Tibial artery (tissue), 4 donors: ENCODE measurements around the gene ADRM1.
A peak's percentile ranks its signal among the peaks of the same experiment; 100 is the strongest.

Experiments used
- DNase-seq, 2 donors: peaks; one replicate each; pipeline ENCODE4 v3.0.0-alpha.2; 2019
- H3K27ac ChIP-seq, 2 donors: fragments of 200-600 bp; sonication (generic) in 1 of 2; 1 replicate in 1 of 2; 2 replicates in 1 of 2; pipeline ENCODE4 v1.5.1; 2018 to 2019; ENCODE audit warnings: mild to moderate bottlenecking in 1 of 2
- H3K27me3 ChIP-seq, 2 donors: fragments of 200-600 bp; sonication (generic) in 1 of 2; one replicate each; pipeline versions ENCODE4 v1.5.1 to v1.6.0; 2016 to 2019
- H3K36me3 ChIP-seq, 3 donors: fragments of 200-600 bp; sonication (generic) in 2 of 3; one replicate each; pipeline ENCODE4 v1.5.1; 2016 to 2019; ENCODE audit warnings: mild to moderate bottlenecking in 2 of 3
- H3K4me1 ChIP-seq, 4 donors: fragments of 200-600 bp; sonication (generic) in 2 of 4; 1 replicate in 3 of 4; 2 replicates in 1 of 4; pipeline ENCODE4 v1.5.1; 2016 to 2019
- H3K4me3 ChIP-seq, 2 donors: fragments of 200-600 bp; sonication (generic) in 1 of 2; 1 replicate in 1 of 2; 2 replicates in 1 of 2; pipeline ENCODE4 v1.5.1; 2018 to 2019; ENCODE audit warnings: mild to moderate bottlenecking in 2 of 2
- H3K9me3 ChIP-seq, 3 donors: fragments of 200-600 bp; sonication (generic) in 1 of 3; one replicate each; pipeline ENCODE4 v1.5.1; 2016 to 2019
- CTCF ChIP-seq, 2 experiments: fragments of 200-600 bp in 1 of 2; fragments of 450-650 bp in 1 of 2; IDR thresholded peaks; one replicate each; pipeline ENCODE4 v1.5.1; 2017 to 2019; ENCODE audit warnings: antibody characterized with exemption in 2 of 2, mild to moderate bottlenecking in 1 of 2, moderate library complexity in 1 of 2
- intact Hi-C: fragments of 100-400 bp; cut with DNase I; formaldehyde crosslinking; loops from one replicate; pipeline ENCODE4 v1.15.0; 2023; ENCODE audit warnings: low total_unique reads

The ADRM1 gene

GRCh38 chr20:62357681-62358080 lies 54.9 kb downstream of the ADRM1 start:
- no peak for DNase-seq
- H3K27me3 ChIP-seq: no peaks in the 10 kb centered on the region
- peak overlapping the region; percentile 96 to 97 for H3K27ac ChIP-seq
- H3K9me3 ChIP-seq: no peaks in the 10 kb centered on the region
- intact Hi-C loops: no loop called here
- H3K4me3 ChIP-seq: peak overlapping the region; percentile 41 to 49
- peaks cover 0 to 14% (median 0%) of the 10 kb centered on the region in 3 donors for H3K36me3 ChIP-seq
- H3K4me1 ChIP-seq: peaks cover 15 to 98% (median 96%) of the 10 kb centered on the region in 4 donors
- TF ChIP-seq CTCF (IDR thresholded peaks at IDR 0.05): no peak
